SU-DHL-6 (cell line): ENCODE measurements around the gene PLEKHA5.

ENCODE experiments used
- H2AFZ ChIP-seq: fragments of 200-600 bp; sonication (generic); 2 replicates; pipeline ENCODE4 v1.6.1; 2014; ENCODE audit warnings: low read depth, mild to moderate bottlenecking, moderate library complexity, mixed read lengths, antibody characterized with exemption, low read length; ENCODE audit not compliant: severe bottlenecking
- H3F3A ChIP-seq: fragments of 200-600 bp; shearing (Covaris generic); 2 replicates; pipeline ENCODE4 v1.6.0; 2016; ENCODE audit warnings: antibody characterized with exemption, mild to moderate bottlenecking; ENCODE audit not compliant: insufficient read depth
- H3K27ac ChIP-seq: fragments of 200-600 bp; sonication (generic); 2 replicates; pipeline ENCODE4 v1.5.1; 2016; ENCODE audit warnings: low read depth, mild to moderate bottlenecking, low read length, moderate library complexity, mixed read lengths
- H3K27me3 ChIP-seq: fragments of 200-600 bp; sonication (generic), shearing (Covaris generic); 2 replicates; pipeline ENCODE4 v1.6.0; 2014; ENCODE audit warnings: mild to moderate bottlenecking, low read length
- H3K36me3 ChIP-seq: fragments of 200-600 bp; sonication (generic); 2 replicates; pipeline ENCODE4 v1.6.1; 2014; ENCODE audit warnings: mild to moderate bottlenecking, low read length, mixed read lengths
- H3K4me2 ChIP-seq: fragments of 300-600, 200-600 bp; shearing (Covaris generic), sonication (generic); 2 replicates; pipeline ENCODE4 v1.6.0; 2014; ENCODE audit warnings: low read length, low read depth, mild to moderate bottlenecking; ENCODE audit not compliant: poor library complexity, severe bottlenecking
- H3K4me3 ChIP-seq: fragments of 200-600 bp; sonication (generic); 2 replicates; pipeline ENCODE4 v1.5.1; 2014; ENCODE audit warnings: antibody characterized with exemption, low read length, mild to moderate bottlenecking, mixed read lengths; ENCODE audit not compliant: insufficient read depth, poor library complexity, severe bottlenecking
- H3K79me2 ChIP-seq: fragments of 200-600 bp; sonication (generic); 2 replicates; pipeline ENCODE4 v1.6.1; 2014; ENCODE audit warnings: mild to moderate bottlenecking, low read length, moderate library complexity; ENCODE audit not compliant: insufficient read depth
- H3K9ac ChIP-seq: fragments of 200-600 bp; sonication (generic); 2 replicates; pipeline ENCODE4 v1.7.0; 2014; ENCODE audit warnings: mild to moderate bottlenecking, low read length
- H3K9me2 ChIP-seq: fragments of 200-600 bp; sonication (generic); replicated peaks from 2 replicates; pipeline ENCODE4 v1.6.1; 2014; ENCODE audit warnings: low read length; ENCODE audit not compliant: insufficient read depth
- H3K9me3 ChIP-seq: fragments of 200-600 bp; sonication (generic); 2 replicates; pipeline ENCODE4 v1.6.1; 2014; ENCODE audit warnings: low read length, mixed read lengths; ENCODE audit not compliant: insufficient read depth
- H4K20me1 ChIP-seq: fragments of 200-600 bp; sonication (generic); 2 replicates; pipeline ENCODE4 v1.6.1; 2014; ENCODE audit warnings: low read depth, mild to moderate bottlenecking, antibody characterized with exemption, low read length, moderate library complexity, mixed read lengths
- CTCF ChIP-seq: fragments of 200-600 bp; sonication (generic); IDR thresholded peaks from one replicate; pipeline ENCODE4 v1.5.1; 2017; ENCODE audit warnings: antibody characterized with exemption, mild to moderate bottlenecking, low read length, moderate library complexity; ENCODE audit not compliant: insufficient read depth, poor library complexity, severe bottlenecking
- EZH2phosphoT487 ChIP-seq: fragments of 200-600 bp; sonication (generic), shearing (Covaris generic); conservative IDR thresholded peaks from 2 replicates; pipeline ENCODE4 v1.6.1; 2018; ENCODE audit warnings: mild to moderate bottlenecking, antibody characterized with exemption, low read length, moderate library complexity, mixed read lengths

The PLEKHA5 gene

GRCh38 chr12:19150273-19150900, 20.9 kb downstream of the PLEKHA5 start:
- Histone ChIP-seq H3K4me2 (no peak overlapping the region), H4K20me1 (no peaks in the 10 kb centered on the region), H3F3A (no peaks in the 10 kb centered on the region), H3K79me2 (no peaks in the 10 kb centered on the region), H3K27me3 (no peaks in the 10 kb centered on the region), H3K9ac (no peak overlapping the region), H3K9me2 (no peaks in the 10 kb centered on the region), H3K4me3 (no peak overlapping the region), H3K36me3 (no peaks in the 10 kb centered on the region), H3K9me3 (no peaks in the 10 kb centered on the region), H2AFZ (no peak overlapping the region), H3K27ac (no peak overlapping the region)
- TF ChIP-seq EZH2phosphoT487 (no peak), CTCF (no peak)

GRCh38 chr12:19151298-19151697, 21.8 kb downstream of the PLEKHA5 start:
- no peaks in the 10 kb centered on the region for H3K79me2 ChIP-seq
- no peaks in the 10 kb centered on the region for H3K9me2 ChIP-seq
- no peak for TF ChIP-seq CTCF
- no peak for TF ChIP-seq EZH2phosphoT487
- no peaks in the 10 kb centered on the region for H3K27me3 ChIP-seq
- no peaks in the 10 kb centered on the region for H3K36me3 ChIP-seq
- no peaks in the 10 kb centered on the region for H4K20me1 ChIP-seq
- no peaks in the 10 kb centered on the region for H3F3A ChIP-seq
- no peak overlapping the region for H3K4me3 ChIP-seq
- H2AFZ ChIP-seq, result no peak overlapping the region
- no peak overlapping the region for H3K4me2 ChIP-seq
- no peak overlapping the region for H3K27ac ChIP-seq
- H3K9me3 ChIP-seq, result no peaks in the 10 kb centered on the region
- H3K9ac ChIP-seq, result no peak overlapping the region

GRCh38 chr12:19153396-19153795, 23.9 kb downstream of the PLEKHA5 start:
- Histone ChIP-seq H3K79me2 (no peaks in the 10 kb centered on the region), H3K27me3 (no peaks in the 10 kb centered on the region), H3K27ac (no peak overlapping the region), H3K9me3 (no peaks in the 10 kb centered on the region), H3F3A (no peaks in the 10 kb centered on the region), H3K9ac (no peak overlapping the region), H3K4me2 (no peak overlapping the region), H3K36me3 (no peaks in the 10 kb centered on the region), H3K4me3 (no peak overlapping the region), H3K9me2 (no peaks in the 10 kb centered on the region), H2AFZ (no peak overlapping the region), H4K20me1 (no peaks in the 10 kb centered on the region)
- TF ChIP-seq EZH2phosphoT487, result no peak
- TF ChIP-seq CTCF, result no peak
